Measurements from ENCODE around the gene EPN2.

GRCh38 chr17:19243838-19244237 is 6.7 kb downstream of the EPN2 start:
- TF ChIP-seq EZH2 (IDR thresholded peaks at IDR 0.05; ENCODE audit: borderline replicate concordance) (no peak), EZH2phosphoT487 (IDR thresholded peaks at IDR 0.05; ENCODE audit: low read depth, severe bottlenecking, unreplicated experiment) (no peak)

Measured in hepatocyte (in vitro differentiated cells).